Neuron (in vitro differentiated cells): ENCODE data around the gene ACVR2A.
A peak's percentile ranks its signal among the peaks of the same experiment; 100 is the strongest.

ENCODE experiments used
- H2AFZ ChIP-seq: one replicate; pipeline ENCODE4 v1.6.1; 2013; ENCODE audit warnings: low read depth, mild to moderate bottlenecking, inconsistent platforms, low read length, moderate library complexity
- H3K27me3 ChIP-seq: one replicate; pipeline ENCODE4 v1.6.1; 2013; ENCODE audit warnings: low read length; ENCODE audit not compliant: insufficient read depth
- H3K36me3 ChIP-seq: one replicate; pipeline ENCODE4 v1.6.1; 2013; ENCODE audit warnings: low read length; ENCODE audit not compliant: insufficient read depth
- H3K4me1 ChIP-seq: one replicate; pipeline ENCODE4 v1.6.1; 2013; ENCODE audit warnings: low read length; ENCODE audit not compliant: insufficient read depth
- H3K4me3 ChIP-seq: 2 replicates; pipeline ENCODE4 v1.5.1; 2013; ENCODE audit warnings: mild to moderate bottlenecking, low read length, moderate library complexity
- H3K9me3 ChIP-seq: one replicate; pipeline ENCODE4 v1.6.1; 2013; ENCODE audit warnings: low read length

Gene ACVR2A

GRCh38 chr2:147843864-147844696 is 749 bp upstream of the ACVR2A start:
- Histone ChIP-seq H2AFZ (peak overlapping the region; percentile 71), H3K4me3 (peak overlapping the region; percentile 69), H3K4me1 (peaks cover 20% of the 10 kb centered on the region), H3K9me3 (no peaks in the 10 kb centered on the region), H3K27me3 (no peaks in the 10 kb centered on the region), H3K36me3 (no peaks in the 10 kb centered on the region)

- peak overlapping the region; percentile 69 for H3K4me3 ChIP-seq
- H2AFZ ChIP-seq, result no peak overlapping the region
- no peaks in the 10 kb centered on the region for H3K9me3 ChIP-seq
- peaks cover 20% of the 10 kb centered on the region for H3K4me1 ChIP-seq
- H3K36me3 ChIP-seq, result no peaks in the 10 kb centered on the region
- no peaks in the 10 kb centered on the region for H3K27me3 ChIP-seq
These were observed 662 bp downstream of the ACVR2A start for GRCh38 chr2:147845411-147845971.

- peaks cover 20% of the 10 kb centered on the region for H3K4me1 ChIP-seq
- no peak overlapping the region for H2AFZ ChIP-seq
- H3K36me3 ChIP-seq, result no peaks in the 10 kb centered on the region
- peak overlapping the region; percentile 69 for H3K4me3 ChIP-seq
- no peaks in the 10 kb centered on the region for H3K27me3 ChIP-seq
- no peaks in the 10 kb centered on the region for H3K9me3 ChIP-seq
These were observed 1.7 kb downstream of the ACVR2A start for GRCh38 chr2:147846412-147847081.

- Histone ChIP-seq H3K4me3 (peak overlapping the region; percentile 69), H2AFZ (no peak overlapping the region), H3K9me3 (no peaks in the 10 kb centered on the region), H3K36me3 (no peaks in the 10 kb centered on the region), H3K4me1 (peaks cover 16% of the 10 kb centered on the region), H3K27me3 (no peaks in the 10 kb centered on the region)
These were observed 3.0 kb downstream of the ACVR2A start for GRCh38 chr2:147847746-147848391.

- no peak overlapping the region for H3K4me3 ChIP-seq
- no peaks in the 10 kb centered on the region for H3K36me3 ChIP-seq
- no peak overlapping the region for H2AFZ ChIP-seq
- no peaks in the 10 kb centered on the region for H3K9me3 ChIP-seq
- peaks cover 11% of the 10 kb centered on the region for H3K4me1 ChIP-seq
- H3K27me3 ChIP-seq, result no peaks in the 10 kb centered on the region
These were observed 6.0 kb downstream of the ACVR2A start for GRCh38 chr2:147850838-147851237.

GRCh38 chr2:147851244-147851930 is 6.6 kb downstream of the ACVR2A start:
- Histone ChIP-seq H3K36me3 (no peaks in the 10 kb centered on the region), H3K4me1 (peaks cover 11% of the 10 kb centered on the region), H3K4me3 (no peak overlapping the region), H3K9me3 (no peaks in the 10 kb centered on the region), H2AFZ (no peak overlapping the region), H3K27me3 (no peaks in the 10 kb centered on the region)

- H3K9me3 ChIP-seq, result no peaks in the 10 kb centered on the region
- H3K4me1 ChIP-seq, result peaks cover 10% of the 10 kb centered on the region
- H3K27me3 ChIP-seq, result no peaks in the 10 kb centered on the region
- no peak overlapping the region for H3K4me3 ChIP-seq
- no peaks in the 10 kb centered on the region for H3K36me3 ChIP-seq
- H2AFZ ChIP-seq, result no peak overlapping the region
These were observed 9.8 kb downstream of the ACVR2A start for GRCh38 chr2:147854557-147855134.

GRCh38 chr2:147855316-147855715 is 10.5 kb downstream of the ACVR2A start:
- Histone ChIP-seq H2AFZ (no peak overlapping the region), H3K9me3 (no peaks in the 10 kb centered on the region), H3K4me3 (no peak overlapping the region), H3K4me1 (peaks cover 17% of the 10 kb centered on the region), H3K36me3 (no peaks in the 10 kb centered on the region), H3K27me3 (no peaks in the 10 kb centered on the region)

GRCh38 chr2:147855977-147856376 is 11.1 kb downstream of the ACVR2A start:
- Histone ChIP-seq H3K4me3 (no peak overlapping the region), H3K4me1 (peaks cover 19% of the 10 kb centered on the region), H3K36me3 (no peaks in the 10 kb centered on the region), H3K27me3 (no peaks in the 10 kb centered on the region), H2AFZ (no peak overlapping the region), H3K9me3 (no peaks in the 10 kb centered on the region)

GRCh38 chr2:147860009-147860408 is 15.2 kb downstream of the ACVR2A start:
- Histone ChIP-seq H3K4me1 (peaks cover 19% of the 10 kb centered on the region), H3K36me3 (no peaks in the 10 kb centered on the region), H2AFZ (no peak overlapping the region), H3K4me3 (no peak overlapping the region), H3K9me3 (no peaks in the 10 kb centered on the region), H3K27me3 (no peaks in the 10 kb centered on the region)

GRCh38 chr2:147862859-147863516 is 18.2 kb downstream of the ACVR2A start:
- no peaks in the 10 kb centered on the region for H3K9me3 ChIP-seq

GRCh38 chr2:147863835-147864234 is 19.0 kb downstream of the ACVR2A start:
- Histone ChIP-seq H2AFZ (no peak overlapping the region), H3K9me3 (no peaks in the 10 kb centered on the region), H3K36me3 (no peaks in the 10 kb centered on the region), H3K27me3 (no peaks in the 10 kb centered on the region), H3K4me3 (no peak overlapping the region), H3K4me1 (peaks cover 12% of the 10 kb centered on the region)

More at GRCh38 chr2:147862859-147863516, 18.2 kb downstream of the ACVR2A start:
- no peak overlapping the region for H3K4me3 ChIP-seq
- H3K27me3 ChIP-seq, result no peaks in the 10 kb centered on the region
- H2AFZ ChIP-seq, result no peak overlapping the region
- peaks cover 19% of the 10 kb centered on the region for H3K4me1 ChIP-seq
- H3K36me3 ChIP-seq, result no peaks in the 10 kb centered on the region
